D721Med (cell line): Measurements from ENCODE around the gene ERN1.
A peak's percentile ranks its signal among the peaks of the same experiment; 100 is the strongest.

Experiments
- DNase-seq: peaks from one replicate; pipeline ENCODE4 v3.0.0; 2011; ENCODE audit warnings: low spot score; ENCODE audit not compliant: insufficient read length
- FAIRE-seq: peaks from 2 replicates; lab custom pipeline; 2011; peaks lifted over from hg19 to GRCh38; lab: Jason Lieb, UNC
- TF ChIP-seq, protein P1 (sequence below): IDR thresholded peaks from 2 replicates; pipeline ENCODE4 v1.5.1; 2012; ENCODE audit warnings: mild to moderate bottlenecking, control low read depth; ENCODE audit not compliant: insufficient read depth; ENCODE audit errors: missing control alignments

ERN1 gene

GRCh38 chr17:63998050-63998720, 131.8 kb downstream of the ERN1 start, which contains the start of gene PRR29:
Gene PRR29, plus strand, starts transcription at chr17:63998351. Its CDS starts 14 bp downstream, at chr17:63998365.
- DNase-seq, result peak; percentile 98
- TF ChIP-seq, protein P1, sequence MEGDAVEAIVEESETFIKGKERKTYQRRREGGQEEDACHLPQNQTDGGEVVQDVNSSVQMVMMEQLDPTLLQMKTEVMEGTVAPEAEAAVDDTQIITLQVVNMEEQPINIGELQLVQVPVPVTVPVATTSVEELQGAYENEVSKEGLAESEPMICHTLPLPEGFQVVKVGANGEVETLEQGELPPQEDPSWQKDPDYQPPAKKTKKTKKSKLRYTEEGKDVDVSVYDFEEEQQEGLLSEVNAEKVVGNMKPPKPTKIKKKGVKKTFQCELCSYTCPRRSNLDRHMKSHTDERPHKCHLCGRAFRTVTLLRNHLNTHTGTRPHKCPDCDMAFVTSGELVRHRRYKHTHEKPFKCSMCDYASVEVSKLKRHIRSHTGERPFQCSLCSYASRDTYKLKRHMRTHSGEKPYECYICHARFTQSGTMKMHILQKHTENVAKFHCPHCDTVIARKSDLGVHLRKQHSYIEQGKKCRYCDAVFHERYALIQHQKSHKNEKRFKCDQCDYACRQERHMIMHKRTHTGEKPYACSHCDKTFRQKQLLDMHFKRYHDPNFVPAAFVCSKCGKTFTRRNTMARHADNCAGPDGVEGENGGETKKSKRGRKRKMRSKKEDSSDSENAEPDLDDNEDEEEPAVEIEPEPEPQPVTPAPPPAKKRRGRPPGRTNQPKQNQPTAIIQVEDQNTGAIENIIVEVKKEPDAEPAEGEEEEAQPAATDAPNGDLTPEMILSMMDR, result no peak
- FAIRE-seq, result no peak

- DNase-seq, result no peak
- FAIRE-seq, result no peak
- TF ChIP-seq, protein P1, result no peak
Measured at GRCh38 chr17:63997341-63998048, 132.4 kb downstream of the ERN1 start.

DNA sequence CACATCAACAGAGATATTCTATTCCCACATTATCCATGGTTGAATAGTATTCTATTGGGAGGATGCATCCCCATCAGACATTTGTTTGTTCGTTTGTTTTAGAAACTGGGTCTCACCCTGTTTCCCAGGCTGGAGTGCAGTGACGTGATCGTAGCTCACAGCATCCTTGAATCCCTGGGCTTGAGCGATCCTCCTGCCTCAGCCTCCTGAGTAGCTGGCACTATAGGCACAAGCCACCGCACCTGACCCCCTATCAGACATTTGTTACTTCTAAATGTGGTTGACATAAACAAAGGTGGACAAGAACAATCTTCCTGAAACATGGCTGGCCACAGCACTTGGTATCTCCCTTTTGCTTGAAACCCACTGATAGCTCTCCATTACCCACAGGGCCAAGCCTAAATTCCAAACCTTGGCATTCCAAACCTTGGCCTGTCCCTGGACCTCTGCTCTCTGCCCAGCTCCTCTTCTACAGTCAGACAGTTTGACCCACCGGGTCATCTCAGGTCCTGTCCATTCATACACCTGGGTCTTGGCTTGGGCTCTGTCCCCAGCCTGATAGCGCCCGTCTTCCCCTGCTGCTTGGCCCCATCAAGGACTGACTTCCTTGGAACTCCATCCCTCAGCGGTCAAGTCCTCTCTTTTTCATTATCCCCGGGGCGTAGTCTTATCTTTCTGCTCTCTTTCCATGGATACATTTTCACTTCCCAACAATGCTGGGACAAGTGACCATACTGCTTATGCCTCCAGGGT, 133.3 kb downstream of the ERN1 start:
- FAIRE-seq, result no peak
- TF ChIP-seq, protein P1, result no peak
- no peak for DNase-seq

GRCh38 chr17:63995626-63996025, 134.3 kb downstream of the ERN1 start:
- DNase-seq (no peak), FAIRE-seq (no peak)
- TF ChIP-seq, protein P1, result no peak

DNA sequence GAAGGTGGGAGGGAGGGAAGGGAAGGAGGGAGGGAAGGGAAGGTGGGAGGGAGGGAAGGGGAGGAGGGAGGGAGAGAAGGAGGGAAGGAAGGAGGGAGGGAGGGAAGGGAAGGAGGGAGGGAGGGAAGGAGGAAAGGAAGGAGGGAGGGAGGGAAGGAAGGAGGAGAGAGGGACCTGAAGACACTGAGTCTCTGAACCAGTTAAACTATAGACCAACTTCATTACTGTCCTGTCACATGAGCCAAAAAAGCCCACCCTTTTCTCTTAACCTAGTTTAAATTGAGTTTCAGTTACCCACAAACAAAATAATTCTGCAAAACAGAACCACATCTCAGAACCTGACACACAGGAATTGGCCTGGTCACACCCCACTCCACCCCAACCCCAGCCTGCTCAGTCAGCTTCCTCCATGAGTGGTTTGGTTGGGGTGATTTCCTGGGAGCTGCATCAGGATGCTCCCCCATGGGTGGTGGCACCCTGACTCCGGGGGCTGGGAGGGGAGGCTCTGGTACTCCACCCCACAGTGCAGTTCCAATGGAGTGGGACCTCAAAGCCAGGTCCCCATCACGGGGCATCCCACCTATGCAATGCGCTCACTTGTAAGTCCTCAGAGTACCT, 136.5 kb downstream of the ERN1 start:
- FAIRE-seq, result no peak

GRCh38 chr17:63991611-63992010, 138.3 kb downstream of the ERN1 start:
- DNase-seq (no peak), FAIRE-seq (no peak)
- TF ChIP-seq, protein P1, result no peak

More for the DNA sequence above, 136.5 kb downstream of the ERN1 start:
- TF ChIP-seq, protein P1, result no peak
- no peak for DNase-seq
